HL-60/S4 treated with retinoic acid at 250 ng/mL for 4 days and 3 days (cell line): ENCODE data around the gene TMEM243.

Experiments
- in situ Hi-C: fragments of 300-500 bp; cut with MboI; formaldehyde crosslinking; loops from 2 replicates; pipeline ENCODE4 v1.7.0; 2022; ENCODE audit warnings: low sequenced_read_pairs

The TMEM243 gene

GRCh38 chr7:87219545-87220025, at the start of gene TMEM243:
Gene TMEM243, minus strand, starts transcription at chr7:87219732. Its CDS starts 229 bp downstream, at chr7:87219503.
- in situ Hi-C loops: no loop called here

- in situ Hi-C loops: no loop called here
Observed at GRCh38 chr7:87267239-87267900, 47.8 kb upstream of the TMEM243 start.

- in situ Hi-C loops: no loop called here
Observed at GRCh38 chr7:87263537-87263936, 44.0 kb upstream of the TMEM243 start.

GRCh38 chr7:87253589-87254087, 34.1 kb upstream of the TMEM243 start:
- in situ Hi-C loops: no loop called here

- in situ Hi-C loops: loop anchor here (25.0 kb wide), 1 partner anchor 308 kb away; no protein-coding TSS in a partner anchor
Observed at GRCh38 chr7:87245671-87246070, 26.1 kb upstream of the TMEM243 start.

DNA sequence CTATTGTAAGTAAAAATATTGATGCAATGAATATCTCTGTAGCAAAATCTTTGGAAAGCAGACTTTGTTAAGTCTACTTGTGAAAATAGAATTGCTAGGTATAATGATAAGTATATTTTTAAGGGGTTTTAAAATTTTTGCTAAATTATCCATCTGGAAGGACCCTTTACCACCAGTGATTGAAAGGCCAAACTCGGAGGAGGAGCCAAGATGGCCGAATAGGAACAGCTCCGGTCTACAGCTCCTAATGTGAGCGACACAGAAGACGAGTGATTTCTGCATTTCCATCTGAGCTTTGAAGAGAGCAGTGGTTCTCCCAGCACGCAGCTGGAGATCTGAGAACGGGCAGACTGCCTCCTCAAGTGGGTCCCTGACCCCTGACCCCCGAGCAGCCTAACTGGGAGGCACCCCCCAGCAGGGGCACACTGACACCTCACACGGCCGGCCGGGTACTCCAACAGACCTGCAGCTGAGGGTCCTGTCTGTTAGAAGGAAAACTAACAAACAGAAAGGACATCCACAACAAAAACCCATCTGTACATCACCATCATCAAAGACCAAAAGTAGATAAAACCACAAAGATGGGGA, 19.0 kb upstream of the TMEM243 start:
- in situ Hi-C loops: loop anchor here (25.0 kb wide), 1 partner anchor 301 kb away; no protein-coding TSS in a partner anchor

- in situ Hi-C loops: loop anchor here (25.0 kb wide), 1 partner anchor 298 kb away; no protein-coding TSS in a partner anchor
Observed at GRCh38 chr7:87234949-87235348, 15.4 kb upstream of the TMEM243 start.

- in situ Hi-C loops: loop anchor here (25.0 kb wide), 1 partner anchor 294 kb away; no protein-coding TSS in a partner anchor
Observed at GRCh38 chr7:87231711-87232110, 12.2 kb upstream of the TMEM243 start.

DNA sequence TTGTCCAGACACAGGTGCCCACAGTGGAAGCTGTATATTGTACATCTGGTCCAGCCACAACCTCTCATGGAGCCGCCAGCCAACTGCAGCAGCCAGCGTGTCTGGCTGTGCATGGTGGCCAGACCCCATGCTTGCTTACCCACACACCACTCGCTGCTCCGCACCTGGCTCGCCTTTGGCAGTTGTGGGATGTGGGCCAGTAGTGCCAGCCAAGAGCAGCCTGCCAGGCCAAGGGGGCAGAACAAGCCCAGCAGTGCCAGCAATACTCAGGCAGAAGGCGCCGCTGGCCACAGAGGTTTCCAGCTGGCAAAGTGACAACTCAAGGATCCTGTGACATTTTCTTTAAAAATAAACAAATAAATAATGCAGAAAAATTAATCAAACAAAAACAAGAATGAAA, 11.7 kb upstream of the TMEM243 start:
- in situ Hi-C loops: loop anchor here (25.0 kb wide), 1 partner anchor 294 kb away; no protein-coding TSS in a partner anchor

DNA sequence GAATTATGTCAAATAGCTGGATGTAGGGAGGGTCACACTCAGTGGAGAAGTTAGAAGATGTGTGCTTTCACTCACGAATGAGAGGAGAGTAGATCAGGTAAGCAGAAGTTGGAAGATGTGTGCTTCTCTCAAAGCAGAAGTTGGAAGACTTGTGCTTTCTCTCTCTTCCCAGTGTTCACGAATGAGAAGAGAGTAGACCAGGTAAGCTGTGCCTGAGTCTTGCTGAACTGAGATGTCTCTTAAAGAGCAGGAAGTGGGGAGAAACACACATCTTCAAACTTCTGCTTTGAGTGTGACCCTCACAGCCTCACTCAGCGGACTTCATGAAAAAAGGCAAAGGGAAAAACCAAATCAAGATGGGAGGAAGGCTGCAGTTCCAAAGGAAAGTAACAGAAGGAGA, 7.0 kb upstream of the TMEM243 start:
- in situ Hi-C loops: loop anchor here (25.0 kb wide), 1 partner anchor 289 kb away; no protein-coding TSS in a partner anchor

GRCh38 chr7:87225696-87226095, 6.2 kb upstream of the TMEM243 start:
- in situ Hi-C loops: loop anchor here (25.0 kb wide), 1 partner anchor 288 kb away; no protein-coding TSS in a partner anchor

DNA sequence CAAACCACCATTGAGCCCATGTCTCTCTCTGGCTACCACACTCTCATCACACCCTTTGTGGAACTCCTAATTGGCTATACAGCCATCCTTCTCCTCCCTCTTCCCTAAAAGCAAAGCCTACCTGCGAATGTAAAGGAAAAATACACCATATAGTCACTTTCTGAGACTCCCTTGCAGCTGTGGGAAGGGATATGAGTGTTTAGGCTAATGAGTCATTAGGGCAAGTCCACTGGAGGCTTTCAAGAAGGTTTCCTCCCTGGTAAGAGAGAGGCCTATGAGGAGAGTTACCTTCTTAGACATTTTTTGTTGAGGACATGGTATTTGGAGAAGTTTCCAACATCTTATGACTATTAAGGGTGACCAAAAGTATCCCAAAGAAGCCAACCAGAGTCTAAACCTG, 4.1 kb upstream of the TMEM243 start:
- in situ Hi-C loops: no loop called here

DNA sequence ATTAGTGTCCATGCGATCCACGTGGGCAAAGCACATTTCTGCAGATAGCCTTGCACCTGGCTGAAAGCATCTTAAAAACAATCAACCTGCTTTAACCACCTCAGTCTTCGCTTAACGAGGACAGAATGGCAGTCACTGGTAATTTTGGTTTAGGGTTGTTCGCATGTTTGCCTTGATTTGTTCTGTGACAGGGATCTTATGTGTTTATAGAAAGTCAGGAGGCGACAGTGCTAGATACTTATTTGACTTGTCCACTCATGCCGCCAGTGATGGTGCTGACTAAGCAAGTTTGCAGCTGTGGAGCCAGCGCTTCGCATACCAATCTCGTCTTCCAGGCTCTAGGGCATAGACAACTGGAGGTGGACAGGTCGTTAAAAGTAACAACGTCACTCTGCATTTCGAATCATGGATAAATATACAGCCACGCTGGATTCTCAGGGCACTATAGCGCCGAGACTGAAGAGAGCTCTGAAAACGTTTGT, 1.2 kb upstream of the TMEM243 start:
- in situ Hi-C loops: no loop called here

GRCh38 chr7:87220026-87220733, 648 bp upstream of the TMEM243 start:
- in situ Hi-C loops: no loop called here

DNA sequence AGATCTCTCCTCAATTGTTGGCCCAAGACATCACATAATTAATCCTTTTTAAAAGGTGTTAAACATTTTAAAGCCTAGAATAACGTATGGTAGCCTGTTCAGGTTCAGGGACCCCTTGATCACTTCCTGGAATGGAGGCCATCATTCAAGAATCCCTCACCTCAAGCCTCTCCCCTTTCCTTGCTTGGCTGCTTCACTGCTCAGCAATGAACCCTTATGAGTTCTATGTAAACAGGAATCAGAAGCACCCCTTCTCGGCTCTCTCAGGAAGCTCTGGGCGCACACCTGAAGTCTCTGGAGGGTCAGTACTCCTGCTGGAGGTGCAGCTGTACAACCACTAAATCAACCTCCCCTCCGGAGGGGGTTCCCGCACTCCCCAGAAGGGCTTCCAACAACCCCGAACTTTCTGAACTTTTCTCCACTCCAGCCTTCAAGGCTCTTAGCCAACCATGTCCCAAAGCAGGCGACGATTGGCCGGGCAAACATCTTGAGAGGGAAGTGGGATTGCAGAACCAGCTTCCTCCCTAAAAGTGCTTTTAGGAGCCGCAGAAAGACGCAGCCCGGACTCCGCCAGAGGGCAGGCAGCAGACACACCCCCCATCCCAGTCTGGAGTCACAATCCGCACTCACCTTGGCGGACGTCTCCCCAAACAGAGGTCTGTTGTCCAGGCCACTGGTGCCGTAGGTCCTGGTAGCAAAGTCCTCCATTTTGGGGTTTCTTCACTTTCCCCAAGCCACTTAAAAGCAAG, 562 bp downstream of the TMEM243 start:
- in situ Hi-C loops: no loop called here

DNA sequence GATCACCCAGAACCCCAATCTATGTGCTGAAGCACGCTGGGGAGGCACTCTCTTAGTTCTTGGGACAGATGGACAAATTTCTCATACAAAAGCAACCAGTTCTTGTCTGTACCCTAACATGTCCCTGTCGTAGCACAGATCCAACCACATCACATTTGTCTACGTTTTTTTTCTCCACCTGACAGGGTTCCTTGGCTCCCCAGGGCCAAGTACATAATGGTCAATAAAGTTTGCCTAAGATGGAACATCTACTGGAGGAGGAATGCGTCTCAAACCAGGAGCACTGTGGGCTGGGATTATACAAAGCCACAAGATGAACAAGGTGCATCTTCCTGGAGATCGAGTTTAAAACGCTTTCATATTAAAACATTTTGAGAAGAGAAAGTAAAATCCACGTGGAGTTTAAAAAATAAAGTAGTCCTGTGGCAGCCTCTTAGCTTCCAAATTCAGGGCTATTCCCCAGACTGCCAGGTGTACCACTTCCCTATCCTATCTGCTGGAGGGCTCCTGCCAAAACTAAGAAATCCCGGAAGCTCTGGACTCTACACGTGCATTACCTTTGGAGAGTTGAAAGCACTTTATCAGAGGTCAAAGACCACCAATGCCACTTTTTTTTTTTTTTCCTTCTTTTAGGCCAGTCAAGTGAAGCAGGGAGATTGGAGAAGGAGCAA, 1.4 kb downstream of the TMEM243 start:
- in situ Hi-C loops: no loop called here

DNA sequence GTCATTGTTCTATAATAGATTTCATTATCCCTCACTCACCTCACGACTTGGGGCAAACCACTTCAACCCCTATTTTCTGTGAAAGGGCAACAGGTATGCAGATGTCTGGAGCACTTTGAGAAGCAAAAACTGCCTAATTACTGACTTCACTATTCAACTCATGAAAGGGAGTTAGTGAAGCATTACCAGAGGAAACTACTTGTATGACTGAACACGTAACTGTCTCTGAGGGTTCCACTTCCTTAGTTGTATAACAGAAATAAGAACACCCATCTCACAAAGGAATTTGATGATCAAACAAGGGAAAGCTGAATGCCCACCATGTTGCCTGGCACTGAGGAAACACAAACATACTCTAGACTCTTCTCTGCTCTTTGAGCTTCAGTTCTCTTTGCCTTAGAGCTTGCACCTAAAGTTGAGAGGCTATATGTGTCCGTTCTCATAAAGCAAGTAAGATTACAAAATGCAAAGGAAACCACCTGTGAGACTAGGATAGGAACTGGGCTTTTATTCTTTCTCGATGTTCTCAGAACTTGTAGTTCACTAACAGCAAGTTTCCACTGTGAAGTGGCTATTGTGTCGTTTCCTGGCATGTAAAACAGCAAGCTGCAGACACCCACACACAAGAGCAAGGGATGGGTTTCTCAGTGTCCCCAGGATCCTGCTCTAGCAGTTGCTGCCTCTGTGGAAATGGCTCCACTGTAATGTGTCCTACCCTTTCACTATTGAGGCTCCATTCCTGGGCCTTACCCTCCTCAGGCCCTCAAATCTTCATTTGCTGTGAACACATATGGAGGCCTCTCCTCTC, 2.6 kb downstream of the TMEM243 start:
- in situ Hi-C loops: no loop called here

- in situ Hi-C loops: no loop called here
Observed at GRCh38 chr7:87215046-87215445, 4.5 kb downstream of the TMEM243 start.

DNA sequence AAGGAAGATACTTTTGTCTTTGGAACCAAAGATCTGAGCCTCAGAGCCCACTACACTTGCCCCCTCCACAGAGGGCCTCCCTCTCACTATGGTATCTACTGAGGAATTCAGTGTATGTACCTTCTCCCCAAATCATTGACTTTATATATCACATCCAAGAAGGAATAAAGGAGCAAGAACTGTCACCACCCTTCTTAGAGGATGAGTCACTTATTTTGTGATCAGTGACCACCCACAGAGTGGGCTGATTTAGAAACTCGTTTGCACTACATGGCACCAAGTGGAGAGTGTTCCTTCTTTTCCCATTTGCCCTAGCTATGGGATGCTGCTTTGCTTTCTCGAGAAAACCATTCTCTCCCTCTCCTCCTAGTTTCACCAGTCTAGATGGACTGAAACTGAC, 5.7 kb downstream of the TMEM243 start:
- in situ Hi-C loops: no loop called here
